Activated T-helper 1 cell treated with Interleukin-2 at 50 U/mL for 16 hours (primary cell): ENCODE measurements around the gene GPS2.

Experiments
- DNase-seq: peaks from one replicate; pipeline ENCODE4 v3.0.0-alpha.2; 2020; ENCODE audit warnings: low read depth

The GPS2 gene, protein sequence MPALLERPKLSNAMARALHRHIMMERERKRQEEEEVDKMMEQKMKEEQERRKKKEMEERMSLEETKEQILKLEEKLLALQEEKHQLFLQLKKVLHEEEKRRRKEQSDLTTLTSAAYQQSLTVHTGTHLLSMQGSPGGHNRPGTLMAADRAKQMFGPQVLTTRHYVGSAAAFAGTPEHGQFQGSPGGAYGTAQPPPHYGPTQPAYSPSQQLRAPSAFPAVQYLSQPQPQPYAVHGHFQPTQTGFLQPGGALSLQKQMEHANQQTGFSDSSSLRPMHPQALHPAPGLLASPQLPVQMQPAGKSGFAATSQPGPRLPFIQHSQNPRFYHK

DNA sequence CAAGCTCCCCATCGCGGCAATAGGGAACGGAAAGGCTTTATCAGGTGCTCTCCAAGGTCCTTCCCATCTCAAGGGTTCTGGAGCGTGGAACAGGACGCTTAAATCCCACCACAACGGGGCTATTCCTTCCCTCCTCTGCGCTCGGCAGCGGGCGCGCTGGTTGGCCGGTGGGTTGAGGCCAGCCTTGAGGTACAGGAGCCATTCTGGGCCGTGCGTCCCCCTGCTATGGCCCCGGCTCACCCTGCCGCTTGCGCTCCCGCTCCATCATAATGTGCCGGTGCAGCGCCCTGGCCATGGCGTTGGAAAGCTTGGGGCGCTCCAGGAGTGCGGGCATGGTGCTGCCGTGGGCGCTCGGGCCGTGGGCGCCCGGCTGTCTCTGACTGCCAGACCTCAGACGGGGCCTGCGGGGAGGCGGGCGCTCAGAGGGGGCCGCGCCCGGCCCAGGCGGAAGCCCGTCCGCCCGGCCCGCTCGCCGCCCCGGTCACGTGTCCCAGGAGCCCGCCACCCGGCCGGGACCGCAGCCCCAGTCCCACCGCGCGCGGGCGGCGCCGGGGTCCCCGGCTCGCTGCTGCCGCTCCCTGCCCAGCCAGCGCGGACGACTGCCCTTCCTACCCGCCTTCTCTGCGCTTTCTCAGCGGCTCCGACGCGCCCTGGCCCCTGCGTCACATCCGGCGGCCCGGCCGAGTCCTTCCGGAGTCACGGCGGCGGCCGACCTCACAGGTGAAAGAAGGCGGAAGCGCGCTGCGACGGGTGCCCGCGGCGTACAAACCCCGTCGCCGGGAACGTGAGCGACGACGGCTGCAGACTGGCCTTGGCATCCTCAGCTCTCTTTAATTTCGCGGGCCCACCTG is at the start of gene GPS2:
GPS2 (minus strand) TSS at position 642 of the 851 bp plus-strand sequence; CDS start at position 334, 308 bp downstream.
- DNase-seq: peak; percentile 90

DNA sequence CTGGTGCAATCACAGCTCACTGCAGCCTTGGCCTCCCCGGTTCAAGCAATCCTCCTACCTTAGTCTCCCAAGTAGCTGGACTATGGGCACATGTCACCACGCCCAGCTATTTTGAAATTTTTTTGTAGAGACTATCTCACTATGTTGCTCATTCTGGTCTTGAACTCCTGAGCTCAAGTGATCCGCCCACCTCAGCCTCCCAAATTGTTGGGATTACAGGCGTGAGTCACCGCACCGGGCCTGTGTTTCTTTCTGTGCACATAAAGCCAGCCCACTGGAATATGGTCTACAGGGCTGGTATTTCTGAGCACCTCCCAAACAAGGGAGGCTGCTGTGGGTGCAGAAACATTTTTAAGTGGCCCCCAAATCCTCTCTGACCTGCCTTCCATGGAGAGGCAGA is 48.2 kb upstream of the GPS2 start:
- no peak for DNase-seq

DNA sequence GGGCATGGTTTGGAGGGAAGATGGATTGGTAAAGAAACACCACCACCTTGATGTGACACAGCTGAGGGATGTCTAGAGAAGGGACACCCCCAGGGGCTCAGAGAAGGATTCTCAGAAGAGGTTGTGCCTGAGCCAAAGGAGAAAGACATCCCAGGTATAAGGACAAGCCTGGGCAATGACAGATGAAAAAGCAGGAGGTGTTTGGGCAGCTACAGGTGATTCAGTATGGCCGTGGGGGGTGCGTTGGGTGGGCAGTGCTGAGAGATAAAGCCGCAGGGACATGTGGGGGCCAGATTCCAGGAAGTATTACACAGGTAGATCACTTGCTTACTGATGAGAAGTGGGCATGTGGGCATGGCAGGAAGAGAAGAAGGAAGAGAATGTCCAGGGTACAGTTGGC is 46.7 kb upstream of the GPS2 start:
- DNase-seq: no peak

DNA sequence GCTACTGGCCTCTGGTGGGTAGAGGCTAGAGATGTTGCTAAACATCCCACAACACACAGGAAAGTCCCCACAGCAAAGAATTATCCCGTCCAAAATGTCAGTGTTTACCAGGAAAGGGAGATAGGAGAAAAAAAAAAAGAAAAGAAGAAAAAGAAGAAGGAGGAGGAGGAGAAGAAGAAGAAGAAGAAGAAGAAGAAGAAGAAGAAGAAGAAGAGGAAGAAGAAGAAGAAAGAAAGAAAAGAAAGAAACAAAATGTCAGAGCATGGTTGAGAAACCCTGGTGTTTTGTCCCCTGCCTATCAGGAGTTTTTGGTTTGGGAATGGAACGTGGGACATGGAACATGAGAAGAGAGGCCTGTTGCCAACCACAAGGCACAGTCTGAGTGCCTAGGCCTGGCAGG is 42.2 kb upstream of the GPS2 start:
- DNase-seq: no peak

DNA sequence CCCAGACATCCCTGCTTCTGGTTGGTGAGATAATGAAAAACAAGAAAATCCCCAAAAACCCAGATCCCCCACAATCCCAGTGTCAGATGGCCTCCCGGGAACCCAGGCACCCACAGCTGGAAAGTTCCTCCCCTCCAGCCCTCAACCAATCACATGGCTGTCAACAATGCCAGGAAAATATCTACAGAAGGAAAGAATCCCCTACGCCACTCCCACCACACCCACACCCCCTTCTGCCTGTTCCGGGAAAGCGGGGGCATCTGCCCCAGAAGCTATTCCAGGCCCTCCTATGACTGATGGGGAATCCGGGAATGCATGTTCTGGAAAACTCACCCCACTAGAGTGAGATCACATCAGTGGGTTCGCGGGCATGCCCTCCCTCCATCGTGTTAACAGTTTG is 41.6 kb upstream of the GPS2 start:
- no peak for DNase-seq

DNA sequence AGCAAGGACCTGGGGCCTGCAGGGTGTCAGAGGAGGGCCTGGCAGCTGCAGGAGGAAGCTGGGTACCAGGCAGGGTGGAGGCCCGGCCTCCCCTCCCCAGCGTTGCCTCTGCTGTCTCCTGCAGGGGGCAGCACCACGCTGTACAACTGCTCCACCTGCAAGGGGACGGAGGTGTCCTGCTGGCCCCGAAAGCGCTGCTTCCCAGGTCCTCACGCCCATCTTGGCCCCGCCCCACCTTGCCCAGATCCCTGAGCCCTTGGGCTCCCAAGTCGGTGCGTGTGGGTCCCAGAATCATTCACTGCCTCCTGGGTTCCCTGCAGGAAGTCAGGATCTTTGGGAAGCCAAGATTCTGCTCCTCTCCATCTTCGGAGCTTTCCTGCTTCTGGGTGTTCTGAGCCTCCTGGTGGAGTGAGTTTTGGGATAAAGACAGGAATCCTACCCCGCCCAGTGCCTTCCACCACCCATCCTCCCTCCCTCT is 41.0 kb upstream of the GPS2 start:
- DNase-seq: peak; percentile 74

DNA sequence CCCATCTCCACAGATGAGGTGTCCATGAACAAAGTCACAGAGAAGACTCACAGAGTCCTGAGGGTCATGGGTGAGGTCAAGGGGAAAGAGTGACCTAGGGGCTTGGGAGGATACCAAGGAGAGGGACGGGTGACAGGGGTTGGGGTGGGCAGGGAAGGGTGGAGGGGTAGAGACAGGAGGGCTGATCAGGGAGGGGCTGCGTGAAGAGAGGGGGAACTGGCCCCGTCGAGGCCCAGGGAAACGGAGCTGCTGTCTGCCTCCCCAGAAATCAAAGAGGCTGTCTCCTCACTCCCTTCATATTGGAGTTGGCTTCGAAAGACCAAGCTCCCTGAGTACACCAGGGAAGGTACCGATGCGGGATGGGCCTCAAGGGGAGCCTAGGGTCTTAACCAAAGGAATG is 40.4 kb upstream of the GPS2 start:
- DNase-seq: no peak

DNA sequence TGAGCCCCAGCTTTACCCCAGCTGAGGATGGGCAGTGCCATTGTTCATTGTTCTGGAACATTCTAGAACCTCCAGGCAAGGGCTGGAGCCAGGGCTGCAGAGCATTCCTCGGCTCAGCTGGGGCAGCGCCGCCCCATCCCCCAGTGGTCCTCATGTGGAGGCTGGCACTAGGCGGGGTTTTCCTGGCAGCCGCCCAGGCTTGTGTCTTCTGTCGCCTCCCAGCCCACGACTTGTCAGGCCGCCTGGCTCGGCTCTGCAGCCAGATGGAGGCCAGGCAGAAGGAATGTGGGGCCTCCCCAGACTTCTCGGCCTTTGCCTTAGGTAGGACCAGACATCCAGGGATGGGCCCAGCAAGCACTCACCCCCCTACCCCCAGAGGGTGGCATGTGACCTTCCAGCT is 39.9 kb upstream of the GPS2 start, which contains the start of gene TMEM95:
TMEM95 (plus strand) TSS at position 104 of the 400 bp plus-strand sequence; CDS start at position 153, 49 bp downstream.
- DNase-seq: no peak

DNA sequence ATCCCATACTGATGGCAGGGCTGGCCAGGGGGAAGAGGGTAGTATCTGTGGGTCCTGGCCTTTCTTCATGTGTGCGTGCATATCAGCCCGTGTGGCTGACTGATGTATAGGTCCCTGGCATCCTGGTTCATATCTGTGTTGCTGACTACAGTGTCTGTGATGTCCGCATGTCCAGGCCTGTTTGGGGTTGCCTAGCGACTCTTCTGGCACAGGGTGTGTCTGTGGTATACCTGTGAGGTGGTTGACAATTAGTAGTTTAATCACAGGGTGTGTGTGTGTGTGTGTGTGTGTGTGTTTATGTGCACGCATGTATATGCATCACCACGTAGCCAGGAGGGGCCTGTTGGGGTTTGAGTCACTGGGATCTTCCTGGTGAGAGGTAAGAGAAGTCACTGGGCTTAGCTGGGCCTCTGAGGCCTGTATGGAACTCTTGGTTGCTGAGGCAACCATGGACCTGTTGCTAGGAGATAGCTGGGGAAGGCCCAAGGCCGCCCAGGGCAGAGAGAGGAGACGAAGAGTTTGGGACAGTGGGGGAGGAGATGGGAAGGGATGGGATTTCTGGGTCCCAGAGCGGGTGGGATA is 39.2 kb upstream of the GPS2 start:
- no peak for DNase-seq

DNA sequence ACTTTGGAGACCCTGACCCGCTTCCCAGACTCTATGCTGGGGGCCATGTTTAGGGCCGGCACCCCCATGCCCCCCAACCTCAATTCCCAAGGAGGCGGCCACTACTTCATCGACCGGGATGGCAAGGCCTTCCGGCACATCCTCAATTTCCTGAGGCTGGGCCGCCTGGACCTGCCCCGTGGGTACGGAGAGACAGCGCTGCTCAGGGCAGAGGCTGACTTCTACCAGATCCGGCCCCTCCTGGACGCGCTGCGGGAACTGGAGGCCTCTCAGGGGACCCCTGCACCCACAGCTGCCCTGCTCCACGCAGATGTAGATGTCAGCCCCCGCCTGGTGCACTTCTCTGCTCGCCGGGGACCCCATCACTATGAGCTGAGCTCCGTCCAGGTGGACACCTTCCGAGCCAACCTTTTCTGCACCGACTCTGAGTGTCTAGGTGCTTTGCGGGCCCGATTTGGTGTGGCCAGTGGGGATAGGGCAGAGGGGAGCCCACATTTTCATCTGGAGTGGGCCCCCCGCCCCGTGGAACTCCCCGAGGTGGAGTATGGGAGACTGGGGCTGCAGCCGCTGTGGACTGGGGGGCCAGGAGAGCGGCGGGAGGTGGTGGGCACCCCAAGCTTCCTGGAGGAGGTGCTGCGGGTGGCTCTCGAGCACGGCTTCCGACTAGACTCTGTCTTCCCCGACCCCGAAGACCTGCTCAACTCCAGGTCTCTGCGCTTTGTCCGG is 37.9 kb upstream of the GPS2 start:
- DNase-seq: no peak

DNA sequence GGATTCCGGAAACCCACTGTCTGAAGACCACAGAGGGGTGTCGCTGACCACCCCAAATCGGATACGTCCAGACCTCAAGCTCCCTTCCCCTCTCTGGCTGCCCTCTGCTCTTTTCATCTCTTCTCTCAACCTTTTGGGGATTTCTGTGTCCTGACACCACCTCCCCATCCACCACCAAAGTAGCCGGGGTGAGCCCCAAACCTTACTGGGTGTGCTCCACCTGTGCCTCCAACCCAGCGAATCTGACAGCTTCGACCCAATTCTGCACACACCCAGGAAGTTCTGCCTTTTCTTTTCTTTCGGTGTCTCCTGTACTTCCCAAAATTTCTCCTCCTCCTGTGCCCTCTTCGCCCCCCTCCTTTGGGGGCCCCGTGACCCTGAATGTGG is 37.3 kb upstream of the GPS2 start:
- DNase-seq: no peak

DNA sequence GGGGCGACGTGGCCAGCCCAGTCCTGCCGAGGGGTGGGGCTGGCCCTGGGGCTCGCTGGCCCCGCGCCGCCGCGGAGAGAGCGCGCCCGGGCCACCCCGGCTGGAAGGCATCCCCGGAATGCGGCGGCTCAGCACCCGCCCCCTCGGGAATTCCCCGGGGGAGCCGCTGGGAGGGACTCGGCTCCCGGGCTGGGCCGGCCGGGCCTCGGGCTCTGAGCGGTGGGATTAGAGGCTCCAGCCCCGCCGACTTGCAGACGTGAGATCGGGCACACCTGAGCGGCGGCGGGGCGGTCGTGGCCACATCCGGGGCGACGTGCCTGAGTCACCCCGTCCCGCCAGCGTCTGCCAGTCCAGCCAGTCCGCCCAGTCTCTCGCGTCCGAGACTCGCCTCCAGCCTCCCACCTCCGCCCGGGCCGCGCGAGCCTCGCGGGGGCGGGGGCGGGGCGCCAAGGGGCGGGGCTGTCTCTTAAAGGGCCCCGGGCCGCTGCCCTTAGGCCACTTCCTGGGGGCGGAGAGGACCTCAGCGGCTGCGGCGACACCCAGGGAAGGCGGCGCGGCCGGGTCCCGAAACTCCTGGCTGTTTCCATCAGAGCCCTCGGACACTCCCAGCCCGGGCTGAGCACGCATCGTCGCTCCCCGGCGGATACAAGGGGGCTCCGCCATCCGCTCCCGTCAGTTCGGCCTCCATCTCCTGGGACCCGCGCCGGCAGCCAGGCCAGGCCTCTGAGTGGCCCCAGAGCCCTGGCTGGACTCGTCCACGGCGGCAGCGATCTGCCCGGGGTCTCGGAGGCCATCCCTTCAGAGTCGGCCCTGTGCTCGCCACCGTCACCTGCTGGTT is 36.7 kb upstream of the GPS2 start, which contains the start of gene KCTD11:
KCTD11 (plus strand) TSS at position 498 of the 838 bp plus-strand sequence.
- DNase-seq: peak; percentile 71

DNA sequence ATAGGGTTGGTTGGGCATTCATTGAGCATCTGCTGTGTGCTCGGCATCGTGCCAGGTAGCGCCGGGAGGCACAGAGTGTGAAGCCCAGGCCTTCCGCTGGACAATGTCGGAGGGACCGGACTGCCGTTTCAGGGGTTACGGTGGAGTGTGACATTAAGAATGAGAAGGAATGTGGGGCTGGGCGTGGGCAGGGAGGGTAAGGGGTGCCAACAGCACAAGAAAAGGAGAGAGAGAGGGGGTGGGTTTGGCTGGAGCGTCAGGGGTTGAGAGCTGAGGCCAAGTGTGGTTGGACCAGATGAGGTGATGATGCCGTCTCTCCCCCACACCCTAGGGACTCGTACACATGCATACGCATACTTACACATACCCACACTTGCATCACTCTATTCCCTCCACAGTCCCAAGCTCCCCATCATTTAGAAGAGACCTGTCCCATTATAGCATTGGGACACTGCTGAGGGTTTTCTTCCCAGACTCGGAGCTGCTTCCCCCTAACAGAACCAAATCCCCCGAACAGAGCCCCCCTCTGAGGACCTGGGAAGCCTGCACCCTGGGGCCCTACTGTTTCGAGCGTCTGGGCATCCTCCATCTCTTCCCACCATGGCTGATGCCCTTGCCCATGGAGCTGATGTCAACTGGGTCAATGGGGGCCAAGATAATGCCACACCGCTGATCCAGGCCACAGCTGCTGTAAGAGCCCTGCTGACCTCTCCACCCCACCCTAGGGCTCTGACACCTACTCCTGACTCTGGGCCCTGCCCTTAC is 33.5 kb upstream of the GPS2 start:
- DNase-seq: no peak

DNA sequence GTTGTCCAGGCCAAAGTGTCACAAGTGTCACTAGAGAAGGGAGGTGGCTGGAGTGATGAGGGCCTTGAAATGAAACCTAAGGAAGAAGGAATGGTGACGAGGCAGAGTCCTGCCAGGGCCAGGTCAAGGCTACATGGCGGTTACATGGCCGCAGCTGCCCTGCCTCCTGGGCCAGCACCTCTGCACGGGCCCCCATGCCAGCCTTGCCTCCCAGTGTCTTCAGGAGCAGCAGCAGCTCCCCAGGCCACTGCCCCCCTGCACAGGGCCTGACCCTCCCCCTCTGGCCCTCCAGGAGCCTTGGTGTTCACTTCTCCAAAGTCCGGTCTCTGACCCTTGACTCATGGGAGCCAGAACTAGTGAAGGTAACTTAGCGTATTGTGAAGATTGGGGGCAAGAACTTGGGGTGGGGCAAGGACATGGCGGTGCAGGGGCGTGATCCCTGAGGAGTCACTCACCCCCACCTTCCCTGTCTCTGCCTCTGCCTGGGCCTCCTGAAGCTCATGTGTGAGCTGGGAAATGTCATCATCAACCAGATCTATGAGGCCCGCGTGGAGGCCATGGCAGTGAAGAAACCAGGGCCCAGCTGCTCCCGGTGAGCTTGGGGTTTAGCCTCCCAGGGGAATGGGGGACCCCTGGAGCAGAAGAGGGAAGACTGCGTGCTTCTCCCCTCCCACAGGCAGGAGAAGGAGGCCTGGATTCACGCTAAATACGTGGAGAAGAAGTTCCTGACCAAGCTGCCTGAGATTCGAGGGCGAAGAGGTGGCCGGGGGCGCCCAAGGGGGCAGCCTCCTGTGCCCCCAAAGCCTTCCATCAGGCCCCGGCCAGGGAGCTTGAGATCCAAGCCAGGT is 32.7 kb upstream of the GPS2 start:
- no peak for DNase-seq

DNA sequence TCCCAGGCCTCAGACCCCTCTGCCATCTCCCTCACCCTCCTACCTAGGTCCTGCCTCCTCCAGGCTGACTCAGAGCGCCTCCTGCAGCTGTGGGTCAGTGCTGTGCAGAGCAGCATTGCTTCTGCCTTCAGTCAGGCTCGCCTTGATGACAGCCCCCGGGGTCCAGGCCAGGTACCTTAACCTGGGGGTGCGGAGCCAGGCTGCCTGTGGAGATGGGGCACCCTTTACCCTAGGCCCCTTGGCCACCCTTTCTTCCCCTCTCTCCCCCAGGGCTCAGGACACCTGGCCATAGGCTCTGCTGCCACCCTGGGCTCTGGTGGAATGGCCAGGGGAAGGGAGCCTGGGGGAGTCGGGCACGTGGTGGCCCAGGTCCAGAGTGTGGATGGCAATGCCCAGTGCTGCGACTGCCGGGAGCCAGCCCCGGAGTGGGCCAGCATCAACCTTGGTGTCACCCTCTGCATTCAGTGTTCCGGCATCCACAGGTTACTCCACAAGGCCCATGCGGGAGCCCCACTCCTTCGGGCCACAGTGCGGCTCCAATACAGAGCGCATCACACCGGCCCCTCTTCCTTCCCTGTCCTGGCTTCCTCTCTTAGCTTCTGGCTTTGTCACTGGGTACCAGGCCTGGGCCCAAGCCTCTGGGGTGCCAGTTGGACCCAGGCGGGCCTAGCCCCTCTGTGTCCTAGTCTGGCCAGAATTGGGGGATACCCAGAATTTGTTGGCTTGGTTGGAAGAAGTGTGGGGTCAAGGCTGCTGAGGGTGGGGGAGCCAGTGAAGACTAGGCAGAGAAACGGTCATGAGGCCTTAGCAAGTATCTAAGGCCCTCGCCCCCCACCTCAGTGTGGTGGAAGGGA is 31.8 kb upstream of the GPS2 start:
- DNase-seq: no peak

DNA sequence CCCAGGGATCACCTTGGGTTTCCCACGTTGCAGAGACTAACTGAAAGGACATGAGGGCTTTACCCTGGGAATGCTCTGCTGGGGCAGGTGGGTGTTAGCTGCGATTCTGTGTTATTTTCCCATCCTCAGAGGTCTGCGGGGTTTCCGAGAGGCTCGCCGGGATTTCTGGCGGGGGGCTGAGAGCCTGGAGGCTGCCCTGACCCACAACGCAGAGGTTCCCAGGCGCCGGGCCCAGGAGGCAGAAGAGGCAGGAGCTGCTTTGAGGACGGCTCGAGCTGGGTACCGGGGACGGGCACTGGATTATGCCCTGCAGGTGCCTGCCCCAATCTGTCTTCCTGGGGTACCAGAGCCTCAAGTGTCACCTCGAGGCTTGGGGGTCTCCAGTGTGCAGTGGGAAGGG is 28.1 kb upstream of the GPS2 start:
- DNase-seq: no peak

DNA sequence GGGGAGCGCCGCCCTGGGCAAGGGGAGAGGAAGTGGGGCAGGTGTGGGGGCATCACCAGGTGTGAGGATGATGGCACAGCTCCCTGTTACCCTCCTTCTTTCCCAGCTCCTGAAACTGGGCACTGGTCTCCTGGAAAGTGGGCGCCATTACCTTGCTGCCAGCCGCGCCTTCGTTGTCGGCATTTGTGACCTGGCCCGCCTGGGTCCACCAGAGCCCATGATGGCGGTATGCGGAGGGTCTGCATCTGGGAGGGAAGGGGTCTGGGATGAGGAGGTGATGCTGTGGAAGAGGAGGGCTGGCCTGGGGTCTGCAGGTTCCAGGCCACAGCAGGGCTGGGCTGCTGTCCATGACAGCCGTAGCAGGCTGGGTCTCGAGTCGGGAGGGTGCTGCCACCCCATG is 26.7 kb upstream of the GPS2 start:
- no peak for DNase-seq

DNA sequence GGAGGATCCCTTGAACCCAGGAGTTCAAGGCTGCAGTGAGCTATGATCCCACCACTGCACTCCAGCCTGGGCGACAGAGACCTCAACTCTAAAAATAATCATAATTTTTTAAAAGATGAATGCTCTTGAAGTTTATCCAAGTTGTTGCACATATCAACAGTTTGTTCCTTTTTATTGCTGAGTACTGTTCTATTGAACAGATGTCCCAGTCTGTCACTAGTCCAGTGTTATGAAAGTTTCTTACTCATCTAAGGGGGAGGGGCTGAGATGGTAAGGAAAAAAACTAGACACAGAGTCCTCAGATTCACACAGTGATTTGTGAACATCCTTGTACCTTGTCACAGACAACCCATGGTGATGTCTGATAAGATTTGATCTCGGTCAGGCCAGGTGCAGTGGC is 25.0 kb upstream of the GPS2 start:
- no peak for DNase-seq
